Endothelial cell of umbilical vein (primary cell): Measurements from ENCODE around the gene SPINK4.

Experiments
- EZH2 ChIP-seq: IDR thresholded peaks from 2 replicates; pipeline ENCODE4 v1.6.1; 2012; ENCODE audit warnings: borderline replicate concordance, low read depth, mild to moderate bottlenecking, moderate library complexity, low read length, inconsistent platforms; ENCODE audit not compliant: severe bottlenecking
- FOS ChIP-seq: IDR thresholded peaks from 2 replicates; pipeline ENCODE4 v1.6.1; 2011; ENCODE audit warnings: mild to moderate bottlenecking, low read length, moderate library complexity, borderline replicate concordance; ENCODE audit not compliant: insufficient read depth
- JUN ChIP-seq: IDR thresholded peaks from 2 replicates; pipeline ENCODE4 v1.6.1; 2011; ENCODE audit warnings: borderline replicate concordance, low read depth; ENCODE audit not compliant: insufficient read length, insufficient read depth
- MYC ChIP-seq: IDR thresholded peaks from one replicate; pipeline ENCODE4 v1.6.1; 2011; ENCODE audit warnings: mild to moderate bottlenecking, low read depth, low read length
- POLR2A ChIP-seq: IDR thresholded peaks from 2 replicates; pipeline ENCODE4 v1.6.1; 2012; ENCODE audit warnings: low read depth, mild to moderate bottlenecking, control low read depth, low read length
- POLR2AphosphoS5 ChIP-seq: IDR thresholded peaks from 2 replicates; pipeline ENCODE4 v1.6.1; 2012; ENCODE audit warnings: low read depth, mild to moderate bottlenecking, control low read depth, low read length, moderate library complexity; ENCODE audit not compliant: insufficient read depth
- TF ChIP-seq, protein P1 (sequence below), 2 donors: IDR thresholded peaks; 1 replicate in 1 of 2; 2 replicates in 1 of 2; pipeline ENCODE4 v1.5.1; 2011; ENCODE audit warnings: low read length in 2 of 2, mild to moderate bottlenecking in 2 of 2, moderate library complexity in 2 of 2, control low read depth in 1 of 2, inconsistent platforms in 1 of 2, low read depth in 1 of 2; ENCODE audit not compliant: insufficient read depth in 1 of 2; ENCODE audit errors: extremely low read depth in 1 of 2
- TF ChIP-seq, protein P2 (sequence below): IDR thresholded peaks from 2 replicates; pipeline ENCODE4 v1.6.1; 2011; ENCODE audit not compliant: insufficient read depth, insufficient read length

DNA sequence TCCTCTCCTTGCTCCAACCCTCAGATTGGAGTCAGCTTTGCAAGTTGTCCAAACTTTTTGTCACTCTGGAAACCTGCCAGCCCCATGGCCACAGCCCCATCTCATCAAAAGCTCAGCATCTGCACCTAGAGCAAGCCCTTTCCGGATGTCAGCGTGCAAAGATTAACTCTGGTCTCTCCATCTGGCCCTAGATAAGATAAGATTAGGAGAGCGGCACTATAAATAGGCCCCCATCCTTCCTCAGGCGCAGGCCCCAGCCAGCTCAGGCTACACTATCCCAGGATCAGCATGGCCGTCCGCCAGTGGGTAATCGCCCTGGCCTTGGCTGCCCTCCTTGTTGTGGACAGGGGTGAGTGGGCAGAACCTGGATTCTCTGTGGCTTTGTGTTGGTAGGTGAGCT is at the start of gene SPINK4:
- TF ChIP-seq, protein P1, sequence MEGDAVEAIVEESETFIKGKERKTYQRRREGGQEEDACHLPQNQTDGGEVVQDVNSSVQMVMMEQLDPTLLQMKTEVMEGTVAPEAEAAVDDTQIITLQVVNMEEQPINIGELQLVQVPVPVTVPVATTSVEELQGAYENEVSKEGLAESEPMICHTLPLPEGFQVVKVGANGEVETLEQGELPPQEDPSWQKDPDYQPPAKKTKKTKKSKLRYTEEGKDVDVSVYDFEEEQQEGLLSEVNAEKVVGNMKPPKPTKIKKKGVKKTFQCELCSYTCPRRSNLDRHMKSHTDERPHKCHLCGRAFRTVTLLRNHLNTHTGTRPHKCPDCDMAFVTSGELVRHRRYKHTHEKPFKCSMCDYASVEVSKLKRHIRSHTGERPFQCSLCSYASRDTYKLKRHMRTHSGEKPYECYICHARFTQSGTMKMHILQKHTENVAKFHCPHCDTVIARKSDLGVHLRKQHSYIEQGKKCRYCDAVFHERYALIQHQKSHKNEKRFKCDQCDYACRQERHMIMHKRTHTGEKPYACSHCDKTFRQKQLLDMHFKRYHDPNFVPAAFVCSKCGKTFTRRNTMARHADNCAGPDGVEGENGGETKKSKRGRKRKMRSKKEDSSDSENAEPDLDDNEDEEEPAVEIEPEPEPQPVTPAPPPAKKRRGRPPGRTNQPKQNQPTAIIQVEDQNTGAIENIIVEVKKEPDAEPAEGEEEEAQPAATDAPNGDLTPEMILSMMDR (IDR thresholded peaks at IDR 0.05; ENCODE audit: extremely low read depth in 1 of 2, insufficient read depth in 1 of 2, low read depth in 1 of 2, low read length in 2 of 2): no peak
- TF ChIP-seq MYC: no peak
- no peak for TF ChIP-seq POLR2A
- TF ChIP-seq EZH2: no peak
- no peak for TF ChIP-seq POLR2AphosphoS5
- TF ChIP-seq, protein P2, sequence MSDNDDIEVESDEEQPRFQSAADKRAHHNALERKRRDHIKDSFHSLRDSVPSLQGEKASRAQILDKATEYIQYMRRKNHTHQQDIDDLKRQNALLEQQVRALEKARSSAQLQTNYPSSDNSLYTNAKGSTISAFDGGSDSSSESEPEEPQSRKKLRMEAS: no peak
- no peak for TF ChIP-seq FOS
- no peak for TF ChIP-seq JUN
